Endothelial cell of umbilical vein (primary cell): ENCODE data around the gene PLXNA1. TPM values are rescaled to one million over a fixed set of nuclear protein-coding genes. Genes with fewer than 3 reads are reported as not detected.

Experiments
- BruUV-seq: library from RNA; stranded (reverse); fragments of 400-500 nt; replicated peaks from 2 replicates; lab custom pipeline; 2021; lab: Mats Ljungman, UMichigan
- CTCF ChIA-PET: fragments of 300-600, 350-600 bp; sonication (Branson Sonifier 250); formaldehyde crosslinking; loops from one replicate; lab custom pipeline; 2021; ENCODE audit warnings: antibody characterized with exemption, inconsistent platforms; lab: Charles Lee
- POLR2A ChIA-PET: fragments of 300-600, 350-600 bp; sonication (Branson Sonifier 250); formaldehyde crosslinking; loops from one replicate; lab custom pipeline; 2021; ENCODE audit warnings: antibody characterized with exemption, inconsistent platforms; lab: Charles Lee
- DNase-seq: peaks from one replicate; pipeline ENCODE4 v3.0.0-alpha.2; 2011; ENCODE audit warnings: low read depth, low spot score
- FAIRE-seq: peaks from 2 replicates; lab custom pipeline; 2011; peaks lifted over from hg19 to GRCh38; lab: Jason Lieb, UNC
- H2AFZ ChIP-seq: 2 replicates; pipeline ENCODE4 v1.6.0; 2012; ENCODE audit warnings: low read depth, low read length, control low read depth, inconsistent platforms
- H3K27ac ChIP-seq: 2 replicates; pipeline ENCODE4 v1.5.1; 2011; ENCODE audit warnings: low read depth, mild to moderate bottlenecking, control low read depth, low read length, moderate library complexity; ENCODE audit not compliant: insufficient read depth
- H3K27me3 ChIP-seq, 2 experiments: 2 replicates each; pipeline versions ENCODE4 v1.6.0 to v1.6.1; 2011; ENCODE audit warnings: low read length in 2 of 2, mixed read lengths in 1 of 2; ENCODE audit not compliant: control insufficient read depth in 2 of 2, insufficient read depth in 2 of 2
- H3K36me3 ChIP-seq, 2 experiments: 2 replicates in 1 of 2; 3 replicates in 1 of 2; pipeline ENCODE4 v1.5.1; 2011; ENCODE audit warnings: low read length in 2 of 2, mild to moderate bottlenecking in 1 of 2, moderate library complexity in 1 of 2; ENCODE audit not compliant: control insufficient read depth in 2 of 2, insufficient read depth in 2 of 2; ENCODE audit errors: extremely low read depth in 1 of 2
- H3K4me1 ChIP-seq: 3 replicates; pipeline ENCODE4 v1.5.1; 2011; ENCODE audit warnings: mild to moderate bottlenecking, low read length; ENCODE audit not compliant: control insufficient read depth, insufficient read depth; ENCODE audit errors: extremely low read depth
- H3K4me2 ChIP-seq: 2 replicates; pipeline ENCODE4 v1.6.1; 2011; ENCODE audit warnings: low read length, control low read depth, mixed read lengths; ENCODE audit not compliant: insufficient read depth
- H3K4me3 ChIP-seq, 3 experiments: fragments of 200-600 bp in 1 of 3; sonication (generic), shearing (Covaris generic) in 1 of 3; replicated peaks in 1 of 3; 2 replicates each; pipeline ENCODE4 v1.5.1; 2011 to 2016; ENCODE audit warnings: control low read depth in 3 of 3, low read length in 3 of 3, mild to moderate bottlenecking in 2 of 3, inconsistent platforms in 1 of 3, low read depth in 1 of 3, moderate library complexity in 1 of 3; ENCODE audit not compliant: insufficient read depth in 1 of 3
- H3K79me2 ChIP-seq: 2 replicates; pipeline ENCODE4 v1.6.0; 2012; ENCODE audit warnings: low read length, inconsistent platforms; ENCODE audit not compliant: control insufficient read depth, insufficient read depth
- H3K9ac ChIP-seq: replicated peaks from 2 replicates; pipeline ENCODE3; 2011; ENCODE audit warnings: low read length, control low read depth; ENCODE audit not compliant: insufficient read depth; ENCODE audit errors: extremely low read depth
- H3K9me1 ChIP-seq: replicated peaks from 3 replicates; pipeline ENCODE4 v1.6.0; 2011; ENCODE audit warnings: mild to moderate bottlenecking, low read length; ENCODE audit not compliant: control insufficient read depth, insufficient read depth; ENCODE audit errors: extremely low read depth
- H3K9me3 ChIP-seq: replicated peaks from 2 replicates; pipeline ENCODE4 v1.5.1; 2012; ENCODE audit warnings: low read length, inconsistent platforms; ENCODE audit not compliant: control insufficient read depth, insufficient read depth
- H4K20me1 ChIP-seq: replicated peaks from 2 replicates; pipeline ENCODE3; 2011; ENCODE audit warnings: mild to moderate bottlenecking, low read length; ENCODE audit not compliant: control insufficient read depth, insufficient read depth; ENCODE audit errors: extremely low read depth
- CTCF ChIP-seq, 2 donors: IDR thresholded peaks; 1 replicate in 1 of 2; 2 replicates in 1 of 2; pipeline ENCODE4 v1.5.1; 2011; ENCODE audit warnings: low read length in 2 of 2, mild to moderate bottlenecking in 2 of 2, moderate library complexity in 2 of 2, control low read depth in 1 of 2, inconsistent platforms in 1 of 2, low read depth in 1 of 2; ENCODE audit not compliant: insufficient read depth in 1 of 2; ENCODE audit errors: extremely low read depth in 1 of 2
- EZH2 ChIP-seq: IDR thresholded peaks from 2 replicates; pipeline ENCODE4 v1.6.1; 2012; ENCODE audit warnings: borderline replicate concordance, low read depth, mild to moderate bottlenecking, moderate library complexity, low read length, inconsistent platforms; ENCODE audit not compliant: severe bottlenecking
- MAX ChIP-seq: IDR thresholded peaks from 2 replicates; pipeline ENCODE4 v1.6.1; 2011; ENCODE audit not compliant: insufficient read depth, insufficient read length
- MYC ChIP-seq: IDR thresholded peaks from one replicate; pipeline ENCODE4 v1.6.1; 2011; ENCODE audit warnings: mild to moderate bottlenecking, low read depth, low read length
- POLR2AphosphoS5 ChIP-seq: IDR thresholded peaks from 2 replicates; pipeline ENCODE4 v1.6.1; 2012; ENCODE audit warnings: low read depth, mild to moderate bottlenecking, control low read depth, low read length, moderate library complexity; ENCODE audit not compliant: insufficient read depth
- dilution Hi-C: fragments of 300-500 bp; cut with MboI; formaldehyde crosslinking; loops from one replicate; pipeline ENCODE4 v1.15.0; 2019; ENCODE audit warnings: low sequenced_read_pairs; ENCODE audit not compliant: extremely low pct_ligation_motif_present
- intact Hi-C: fragments of 100-400 bp; cut with micrococcal nuclease; formaldehyde crosslinking; loops from one replicate; pipeline ENCODE4 v1.10.0; 2022
- polyA plus RNA-seq, 4 experiments: library from polyadenylated mRNA; depleted of rRNA in 3 of 4; stranded (reverse) in 3 of 4; unstranded in 1 of 4; fragments of >200 nt; gene quantifications; 2 replicates each; pipeline versions ENCODE4 v1.2.1 to v1.2.3, GENCODE V29; 2011 to 2012; ENCODE audit warnings: missing spikeins in 1 of 4
- total RNA-seq: library from RNA; stranded (reverse); gene quantifications from 2 replicates; pipeline ENCODE4 v1.2.3, GENCODE V29; 2021

Gene PLXNA1
- total and polyA plus RNA-seq, 2 donors (not counting 3 experiments of a cell fraction or from before 2014, with no cell fraction given) = 14.1 to 18.4 TPM

- no peak overlapping the region for H3K4me3 ChIP-seq
- no peak overlapping the region for H3K27ac ChIP-seq
- H3K27me3 ChIP-seq = no peaks in the 10 kb centered on the region
- DNase-seq (no peak), FAIRE-seq (no peak)
- POLR2A ChIA-PET = no interaction called here
- H3K4me2 ChIP-seq = no peak overlapping the region
- H3K9me1 ChIP-seq = no peaks in the 10 kb centered on the region
- no peaks in the 10 kb centered on the region for H3K79me2 ChIP-seq
- H3K9ac ChIP-seq = no peak overlapping the region
- no TSS peak for BruUV-seq
- TF ChIP-seq POLR2AphosphoS5 = no peak
- TF ChIP-seq MAX = no peak
- TF ChIP-seq EZH2 = no peak
- TF ChIP-seq CTCF (IDR thresholded peaks at IDR 0.05; ENCODE audit: extremely low read depth in 1 of 2, insufficient read depth in 1 of 2, low read depth in 1 of 2, low read length in 2 of 2) = no peak
- TF ChIP-seq MYC = no peak
- intact Hi-C loops = no loop called here
- no peaks in the 10 kb centered on the region for H3K9me3 ChIP-seq
- H3K4me1 ChIP-seq = no peaks in the 10 kb centered on the region
- CTCF ChIA-PET = interaction anchor here (1.6 kb wide), 1 partner anchor 277 kb away, joined by 3 read pairs; no protein-coding TSS in a partner anchor
- no peaks in the 10 kb centered on the region for H3K36me3 ChIP-seq
- dilution Hi-C loops = no loop called here
- no peaks in the 10 kb centered on the region for H4K20me1 ChIP-seq
- H2AFZ ChIP-seq = no peak overlapping the region
Measured at GRCh38 chr3:127028781-127029657, 46.1 kb downstream of the PLXNA1 start.
